ENCODE results near the gene CNTNAP3.
"Not testable (repeated sequence)": the region's sequence is repeated elsewhere in the genome, so short reads cannot be mapped to it uniquely, and the experiment has no call there.

- not testable (repeated sequence) for TF ChIP-seq CTCF (IDR thresholded peaks at IDR 0.05); EZH2 (IDR thresholded peaks at IDR 0.05; ENCODE audit: borderline replicate concordance, insufficient read depth, low read depth, low read length, poor library complexity, severe bottlenecking)
These were observed 205.4 kb downstream of the CNTNAP3 start for GRCh38 chr9:39082574-39082973.
